NCI-H1417 (cell line): ENCODE results near the gene CD8A.
"Not testable (repeated sequence)": the region's sequence is repeated elsewhere in the genome, so short reads cannot be mapped to it uniquely, and the experiment has no call there.

Experiments
- DNase-seq, 3 experiments: peaks; one replicate each; lab custom pipeline; 2025; lab: John Stamatoyannopoulos, UW

CD8A gene

GRCh38 chr2:86734896-86735295 lies 55.8 kb downstream of the CD8A start:
- not testable (repeated sequence) for DNase-seq
